Neural crest cell (in vitro differentiated cells): ENCODE results near the gene LAPTM5. TPM values are rescaled to one million over a fixed set of nuclear protein-coding genes. Genes with fewer than 3 reads are reported as not detected.

ENCODE experiments used
- DNase-seq: peaks from one replicate; pipeline ENCODE4 v3.0.0; 2021; ENCODE audit warnings: low read depth, mixed read lengths, low spot score
- H3K27ac Mint-ChIP-seq: one replicate; pipeline ENCODE4 v1.8.0; 2021; ENCODE audit warnings: mild to moderate bottlenecking, mixed read lengths; ENCODE audit not compliant: unreplicated experiment
- H3K27me3 Mint-ChIP-seq: 2 replicates; pipeline ENCODE4 v1.8.0; 2021; ENCODE audit warnings: low read depth, mild to moderate bottlenecking, mixed read lengths
- H3K36me3 Mint-ChIP-seq: 2 replicates; pipeline ENCODE4 v1.8.0; 2021; ENCODE audit warnings: low read depth, mild to moderate bottlenecking, mixed read lengths
- H3K4me1 Mint-ChIP-seq: 2 replicates; pipeline ENCODE4 v1.8.0; 2021; ENCODE audit warnings: mixed read lengths
- H3K4me3 Mint-ChIP-seq: one replicate; pipeline ENCODE4 v1.8.0; 2021; ENCODE audit warnings: mild to moderate bottlenecking, mixed read lengths
- H3K9me3 Mint-ChIP-seq: 2 replicates; pipeline ENCODE4 v1.8.0; 2021; ENCODE audit warnings: mixed read lengths
- total RNA-seq: library from RNA; stranded (reverse); gene quantifications from 2 replicates; pipeline ENCODE4 v1.2.1, GENCODE V29; 2021
- TF ChIP-seq, protein P1 (sequence below): fragments of 200-600 bp; sonication (generic); conservative IDR thresholded peaks from 2 replicates; pipeline ENCODE4 v1.5.0; 2021; ENCODE audit warnings: antibody characterized with exemption, mild to moderate bottlenecking

LAPTM5 gene
- total RNA-seq, 1 donor from 2014 or later = 1.5 TPM

GRCh38 chr1:30712583-30712982, 45.0 kb downstream of the LAPTM5 start:
- no peak overlapping the region for H3K27ac Mint-ChIP-seq
- H3K36me3 Mint-ChIP-seq = no peaks in the 10 kb centered on the region
- TF ChIP-seq, protein P1, sequence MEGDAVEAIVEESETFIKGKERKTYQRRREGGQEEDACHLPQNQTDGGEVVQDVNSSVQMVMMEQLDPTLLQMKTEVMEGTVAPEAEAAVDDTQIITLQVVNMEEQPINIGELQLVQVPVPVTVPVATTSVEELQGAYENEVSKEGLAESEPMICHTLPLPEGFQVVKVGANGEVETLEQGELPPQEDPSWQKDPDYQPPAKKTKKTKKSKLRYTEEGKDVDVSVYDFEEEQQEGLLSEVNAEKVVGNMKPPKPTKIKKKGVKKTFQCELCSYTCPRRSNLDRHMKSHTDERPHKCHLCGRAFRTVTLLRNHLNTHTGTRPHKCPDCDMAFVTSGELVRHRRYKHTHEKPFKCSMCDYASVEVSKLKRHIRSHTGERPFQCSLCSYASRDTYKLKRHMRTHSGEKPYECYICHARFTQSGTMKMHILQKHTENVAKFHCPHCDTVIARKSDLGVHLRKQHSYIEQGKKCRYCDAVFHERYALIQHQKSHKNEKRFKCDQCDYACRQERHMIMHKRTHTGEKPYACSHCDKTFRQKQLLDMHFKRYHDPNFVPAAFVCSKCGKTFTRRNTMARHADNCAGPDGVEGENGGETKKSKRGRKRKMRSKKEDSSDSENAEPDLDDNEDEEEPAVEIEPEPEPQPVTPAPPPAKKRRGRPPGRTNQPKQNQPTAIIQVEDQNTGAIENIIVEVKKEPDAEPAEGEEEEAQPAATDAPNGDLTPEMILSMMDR = no peak
- no peaks in the 10 kb centered on the region for H3K9me3 Mint-ChIP-seq
- no peak for DNase-seq
- no peaks in the 10 kb centered on the region for H3K27me3 Mint-ChIP-seq
- H3K4me3 Mint-ChIP-seq = no peak overlapping the region
- peaks cover 16% of the 10 kb centered on the region for H3K4me1 Mint-ChIP-seq

DNA sequence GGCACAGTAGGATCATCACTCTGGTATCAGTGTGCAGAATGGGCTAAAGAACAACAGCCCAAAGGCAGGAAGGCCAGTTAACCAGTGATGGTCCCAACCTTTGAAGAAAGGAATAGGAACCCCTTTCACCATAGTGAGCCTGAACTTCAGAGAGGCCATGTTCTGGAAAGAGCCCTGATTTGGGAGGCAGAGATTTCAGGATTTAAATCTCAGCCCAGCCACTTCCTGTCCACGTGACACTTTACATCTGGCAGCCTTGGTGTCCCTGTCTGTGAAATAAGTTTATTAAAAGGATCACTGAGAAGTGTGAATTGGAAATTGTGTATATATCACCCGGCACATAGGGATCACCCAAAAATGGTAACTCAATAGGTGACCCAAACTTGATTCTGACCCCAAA, 47.2 kb downstream of the LAPTM5 start:
- peaks cover 15% of the 10 kb centered on the region for H3K4me1 Mint-ChIP-seq
- H3K9me3 Mint-ChIP-seq = no peaks in the 10 kb centered on the region
- H3K36me3 Mint-ChIP-seq = no peaks in the 10 kb centered on the region
- TF ChIP-seq, protein P1 = no peak
- DNase-seq = no peak
- no peak overlapping the region for H3K4me3 Mint-ChIP-seq
- H3K27me3 Mint-ChIP-seq = no peaks in the 10 kb centered on the region
- no peak overlapping the region for H3K27ac Mint-ChIP-seq

GRCh38 chr1:30708361-30708728, 49.2 kb downstream of the LAPTM5 start:
- TF ChIP-seq, protein P1 = no peak
- H3K4me3 Mint-ChIP-seq = no peak overlapping the region
- H3K27ac Mint-ChIP-seq = no peak overlapping the region
- H3K27me3 Mint-ChIP-seq = no peaks in the 10 kb centered on the region
- H3K4me1 Mint-ChIP-seq = peaks cover 15% of the 10 kb centered on the region
- H3K36me3 Mint-ChIP-seq = no peaks in the 10 kb centered on the region
- H3K9me3 Mint-ChIP-seq = no peaks in the 10 kb centered on the region
- DNase-seq = no peak

DNA sequence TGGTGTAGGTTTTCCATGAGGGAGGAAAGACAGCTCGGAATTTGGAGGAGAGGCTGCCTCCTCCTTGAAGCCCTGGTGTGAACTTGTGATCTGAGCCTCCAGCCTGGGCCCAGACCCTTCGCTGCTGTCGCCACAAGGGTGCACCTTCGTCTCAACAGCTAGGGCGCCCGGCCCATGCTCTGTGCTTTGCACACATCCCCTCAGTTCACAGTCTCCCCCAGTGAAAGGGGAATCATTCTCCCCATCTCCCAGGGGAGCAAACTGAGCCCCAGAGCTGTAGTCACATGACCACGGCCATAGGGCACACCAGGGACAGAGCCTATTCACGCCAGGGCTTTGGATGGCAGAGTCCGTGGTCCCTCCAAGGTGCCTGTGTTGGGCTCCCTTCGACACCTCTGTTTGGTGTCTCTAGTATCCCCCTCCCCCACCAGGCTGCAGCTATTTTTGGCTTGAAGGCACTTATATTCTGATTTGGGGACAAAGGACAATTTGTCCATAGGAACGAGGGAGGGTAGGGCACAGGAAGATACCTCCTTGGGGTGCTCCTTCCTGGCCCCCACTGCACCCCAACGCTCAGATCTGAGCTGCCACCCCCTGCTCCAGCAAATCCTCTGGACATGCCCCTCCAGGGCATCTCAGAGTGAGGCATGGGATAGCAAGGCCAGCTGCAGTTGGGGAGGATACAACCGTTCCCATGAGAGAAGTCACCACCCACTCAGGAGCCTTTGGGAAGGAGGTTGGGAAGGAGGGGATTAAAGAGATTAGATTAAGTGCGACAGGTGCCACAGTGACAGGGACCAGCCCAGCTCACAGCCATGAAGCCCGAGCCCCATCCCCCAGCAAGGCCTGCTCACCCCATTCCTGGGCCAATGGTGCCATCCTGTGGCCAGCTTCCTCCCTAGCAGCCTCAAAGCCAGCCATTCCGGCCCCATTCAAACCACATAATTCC, 49.9 kb downstream of the LAPTM5 start:
- Mint-ChIP-seq H3K27ac (peak overlapping the region; percentile 12), H3K36me3 (no peaks in the 10 kb centered on the region), H3K4me1 (peaks cover 11% of the 10 kb centered on the region), H3K27me3 (no peaks in the 10 kb centered on the region), H3K9me3 (no peaks in the 10 kb centered on the region), H3K4me3 (no peak overlapping the region)
- DNase-seq = peak; percentile 87
- TF ChIP-seq, protein P1 = peak; percentile 97

DNA sequence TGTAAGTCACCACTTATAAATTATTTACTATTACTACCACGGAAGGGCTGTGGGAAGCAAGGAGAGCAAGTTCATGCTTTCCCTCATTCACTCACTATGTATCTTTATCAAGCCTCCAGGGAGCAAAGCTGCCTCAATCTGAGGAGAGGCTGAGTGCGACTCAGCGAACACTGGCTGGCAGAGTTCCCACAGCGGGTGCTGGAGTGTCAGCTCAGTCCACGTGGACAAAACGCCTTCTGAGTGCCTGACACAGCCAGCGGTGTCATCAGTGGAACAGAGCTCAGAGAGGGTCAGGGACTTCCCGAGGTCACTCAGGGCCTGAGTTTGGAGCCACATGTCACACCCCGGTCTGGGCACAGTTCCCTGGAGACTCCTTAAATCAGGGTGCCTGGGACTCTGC, 51.0 kb downstream of the LAPTM5 start:
- H3K27ac Mint-ChIP-seq = no peak overlapping the region
- H3K4me1 Mint-ChIP-seq = peaks cover 11% of the 10 kb centered on the region
- H3K36me3 Mint-ChIP-seq = no peaks in the 10 kb centered on the region
- no peaks in the 10 kb centered on the region for H3K9me3 Mint-ChIP-seq
- DNase-seq = no peak
- TF ChIP-seq, protein P1 = no peak
- H3K4me3 Mint-ChIP-seq = no peak overlapping the region
- no peaks in the 10 kb centered on the region for H3K27me3 Mint-ChIP-seq
